KOPT-K1 (cell line): Measurements from ENCODE around the gene ASPM.

Experiments
- H3K27ac ChIP-seq: fragments of 200-600 bp; sonication (generic); 2 replicates; pipeline ENCODE4 v1.5.1; 2016; ENCODE audit warnings: antibody characterized with exemption, mild to moderate bottlenecking, low read depth, low read length; ENCODE audit not compliant: poor library complexity, severe bottlenecking
- H3K36me3 ChIP-seq: fragments of 200-600 bp; sonication (generic); 2 replicates; pipeline ENCODE4 v1.5.1; 2017; ENCODE audit warnings: antibody characterized with exemption, mild to moderate bottlenecking, low read length, moderate library complexity; ENCODE audit not compliant: insufficient read depth
- H3K9me3 ChIP-seq: fragments of 200-600 bp; sonication (generic); 2 replicates; pipeline ENCODE4 v1.5.1; 2017; ENCODE audit warnings: antibody characterized with exemption, low read length, mild to moderate bottlenecking; ENCODE audit not compliant: insufficient read depth, poor library complexity, severe bottlenecking

The ASPM gene

GRCh38 chr1:197146101-197147095, at the start of gene ASPM:
Gene ASPM (minus strand): TSS chr1:197146669. CDS start chr1:197146437, 232 bp downstream.
- Histone ChIP-seq H3K9me3 (no peaks in the 10 kb centered on the region), H3K36me3 (peaks cover 29% of the 10 kb centered on the region), H3K27ac (peak within 1 kb of the TSS; percentile 97)

GRCh38 chr1:197195100-197195499, 48.6 kb upstream of the ASPM start:
- Histone ChIP-seq H3K36me3 (peaks cover 16% of the 10 kb centered on the region), H3K9me3 (no peaks in the 10 kb centered on the region), H3K27ac (no peak overlapping the region)

- H3K9me3 ChIP-seq: no peaks in the 10 kb centered on the region
- H3K36me3 ChIP-seq: peaks cover 88% of the 10 kb centered on the region
- H3K27ac ChIP-seq: no peak overlapping the region
Observed at GRCh38 chr1:197184190-197184589, 37.7 kb upstream of the ASPM start.

GRCh38 chr1:197183195-197183748, 36.8 kb upstream of the ASPM start:
- Histone ChIP-seq H3K36me3 (peaks cover 88% of the 10 kb centered on the region), H3K27ac (no peak overlapping the region), H3K9me3 (no peaks in the 10 kb centered on the region)

- peaks cover 88% of the 10 kb centered on the region for H3K36me3 ChIP-seq
- H3K9me3 ChIP-seq: no peaks in the 10 kb centered on the region
- H3K27ac ChIP-seq: no peak overlapping the region
Observed at GRCh38 chr1:197182716-197183115, 36.2 kb upstream of the ASPM start.

- peaks cover 88% of the 10 kb centered on the region for H3K36me3 ChIP-seq
- no peak overlapping the region for H3K27ac ChIP-seq
- no peaks in the 10 kb centered on the region for H3K9me3 ChIP-seq
Observed at GRCh38 chr1:197181982-197182381, 35.5 kb upstream of the ASPM start.

GRCh38 chr1:197180252-197180878, 33.9 kb upstream of the ASPM start:
- H3K9me3 ChIP-seq: no peaks in the 10 kb centered on the region
- H3K27ac ChIP-seq: no peak overlapping the region
- H3K36me3 ChIP-seq: peaks cover 88% of the 10 kb centered on the region

- H3K36me3 ChIP-seq: peaks cover 89% of the 10 kb centered on the region
- no peak overlapping the region for H3K27ac ChIP-seq
- H3K9me3 ChIP-seq: no peaks in the 10 kb centered on the region
Observed at GRCh38 chr1:197178998-197179397, 32.5 kb upstream of the ASPM start.

GRCh38 chr1:197174818-197175217, 28.3 kb upstream of the ASPM start:
- Histone ChIP-seq H3K36me3 (peaks cover 88% of the 10 kb centered on the region), H3K9me3 (no peaks in the 10 kb centered on the region)

GRCh38 chr1:197173571-197174507, 27.4 kb upstream of the ASPM start:
- H3K9me3 ChIP-seq: no peaks in the 10 kb centered on the region
- H3K36me3 ChIP-seq: peaks cover 88% of the 10 kb centered on the region
- no peak overlapping the region for H3K27ac ChIP-seq

More at GRCh38 chr1:197174818-197175217, 28.3 kb upstream of the ASPM start:
- no peak overlapping the region for H3K27ac ChIP-seq

- no peak overlapping the region for H3K27ac ChIP-seq
- peaks cover 87% of the 10 kb centered on the region for H3K36me3 ChIP-seq
- H3K9me3 ChIP-seq: no peaks in the 10 kb centered on the region
Observed at GRCh38 chr1:197171531-197171930, 25.1 kb upstream of the ASPM start.

GRCh38 chr1:197170538-197170937, 24.1 kb upstream of the ASPM start:
- Histone ChIP-seq H3K9me3 (no peaks in the 10 kb centered on the region), H3K36me3 (peaks cover 83% of the 10 kb centered on the region), H3K27ac (no peak overlapping the region)

- peaks cover 43% of the 10 kb centered on the region for H3K36me3 ChIP-seq
- H3K27ac ChIP-seq: no peak overlapping the region
- no peaks in the 10 kb centered on the region for H3K9me3 ChIP-seq
Observed at GRCh38 chr1:197159461-197159860, 13.0 kb upstream of the ASPM start.

- Histone ChIP-seq H3K9me3 (no peaks in the 10 kb centered on the region), H3K27ac (no peak overlapping the region), H3K36me3 (peaks cover 34% of the 10 kb centered on the region)
Observed at GRCh38 chr1:197156692-197157091, 10.2 kb upstream of the ASPM start.
